Measurements from ENCODE around the gene STAT5B. TPM values are rescaled to one million over a fixed set of nuclear protein-coding genes. Genes with fewer than 3 reads are reported as not detected.

STAT5B gene
- total and polyA plus RNA-seq, 7 donors: 15.9 to 90.1 (median 68.8) TPM

- no peak for ATAC-seq
- no peak overlapping the region for H3K27ac ChIP-seq
- TF ChIP-seq CTCF (IDR thresholded peaks at IDR 0.05): no peak
- H3K4me1 ChIP-seq: peaks cover 10% of the 10 kb centered on the region
- no peak overlapping the region for H3K4me3 ChIP-seq
- intact Hi-C loops (cut with DNase I): no loop called here
- WGBS, 3 donors: 18 to 31% (median 28%) methylated on average over 1 of the region's 1 CpG
- H3K27me3 ChIP-seq (ENCODE audit: insufficient read depth in 3 of 3, low read length in 2 of 3): peaks cover 0 to 32% (median 7%) of the 10 kb centered on the region in 3 donors
- H3K36me3 ChIP-seq (ENCODE audit: insufficient read depth in 1 of 2, low read depth in 1 of 2): no peaks in the 10 kb centered on the region
- no peaks in the 10 kb centered on the region for H3K9me3 ChIP-seq
- DNase-seq: no peak
Measured at GRCh38 chr17:42179335-42179734, 96.9 kb downstream of the STAT5B start.

GRCh38 chr17:42178817-42179216, 97.4 kb downstream of the STAT5B start:
- Histone ChIP-seq H3K4me3 (no peak overlapping the region), H3K36me3 (ENCODE audit: insufficient read depth in 1 of 2, low read depth in 1 of 2) (no peaks in the 10 kb centered on the region), H3K4me1 (peaks cover 7% of the 10 kb centered on the region), H3K27me3 (ENCODE audit: insufficient read depth in 3 of 3, low read length in 2 of 3) (peaks cover 0 to 32% (median 7%) of the 10 kb centered on the region in 3 donors), H3K27ac (no peak overlapping the region), H3K9me3 (no peaks in the 10 kb centered on the region)
- intact Hi-C loops (cut with DNase I): no loop called here
- DNase-seq (no peak), ATAC-seq (no peak)
- TF ChIP-seq CTCF (IDR thresholded peaks at IDR 0.05): no peak
- WGBS, 3 donors: 24 to 37% (median 32%) methylated on average over 14 of the region's 14 CpGs

- no peak overlapping the region for H3K27ac ChIP-seq
- no peak for ATAC-seq
- no peak for TF ChIP-seq CTCF (IDR thresholded peaks at IDR 0.05)
- peaks cover 0 to 32% (median 7%) of the 10 kb centered on the region in 3 donors for H3K27me3 ChIP-seq (ENCODE audit: insufficient read depth in 3 of 3, low read length in 2 of 3)
- no peaks in the 10 kb centered on the region for H3K9me3 ChIP-seq
- H3K4me1 ChIP-seq: peaks cover 3% of the 10 kb centered on the region
- whole genome bisulfite sequencing, 3 donors: 85 to 88% (median 87%) methylated on average over 2 of the region's 2 CpGs
- H3K36me3 ChIP-seq (ENCODE audit: insufficient read depth in 1 of 2, low read depth in 1 of 2): no peaks in the 10 kb centered on the region
- no peak overlapping the region for H3K4me3 ChIP-seq
- intact Hi-C loops (cut with DNase I): no loop called here
- no peak for DNase-seq
Measured at GRCh38 chr17:42177684-42178083, 98.5 kb downstream of the STAT5B start.

GRCh38 chr17:42174126-42174783, 101.9 kb downstream of the STAT5B start:
- intact Hi-C loops (cut with DNase I): no loop called here
- ATAC-seq (no peak), DNase-seq (no peak)
- H3K4me1 ChIP-seq: no peaks in the 10 kb centered on the region
- no peaks in the 10 kb centered on the region for H3K27me3 ChIP-seq (ENCODE audit: insufficient read depth in 3 of 3, low read length in 2 of 3)
- TF ChIP-seq CTCF (IDR thresholded peaks at IDR 0.05): no peak
- H3K27ac ChIP-seq: no peak overlapping the region
- no peak overlapping the region for H3K4me3 ChIP-seq
- 67 to 75% (median 68%) methylated on average over 11 to 14 of the region's 14 CpGs for WGBS, 3 donors
- H3K36me3 ChIP-seq (ENCODE audit: insufficient read depth in 1 of 2, low read depth in 1 of 2): no peaks in the 10 kb centered on the region
- no peaks in the 10 kb centered on the region for H3K9me3 ChIP-seq

GRCh38 chr17:42171831-42172230, 104.4 kb downstream of the STAT5B start:
- Histone ChIP-seq H3K9me3 (no peaks in the 10 kb centered on the region), H3K4me3 (no peak overlapping the region), H3K27ac (no peak overlapping the region), H3K27me3 (ENCODE audit: insufficient read depth in 3 of 3, low read length in 2 of 3) (no peaks in the 10 kb centered on the region), H3K36me3 (ENCODE audit: insufficient read depth in 1 of 2, low read depth in 1 of 2) (no peaks in the 10 kb centered on the region), H3K4me1 (no peaks in the 10 kb centered on the region)
- TF ChIP-seq CTCF (IDR thresholded peaks at IDR 0.05): no peak
- intact Hi-C loops (cut with DNase I): no loop called here
- DNase-seq (no peak), ATAC-seq (no peak)
- 56 to 61% (median 57%) methylated on average over 11 of the region's 11 CpGs for WGBS, 3 donors

All from psoas muscle (tissue), 8 donors.